ENCODE results near the gene ZFC3H1.

- no peak for TF ChIP-seq CTCF (IDR thresholded peaks at IDR 0.05)
- no peak for TF ChIP-seq POLR2A (IDR thresholded peaks at IDR 0.05)
- no peak for TF ChIP-seq POLR2AphosphoS5 (IDR thresholded peaks at IDR 0.05)
Observed at GRCh38 chr12:71601546-71601945, 62.1 kb downstream of the ZFC3H1 start.

All from stomach (tissue), 4 donors.